GM19193 (cell line): ENCODE measurements around the gene CCDC3.

Experiments
- POLR2A ChIP-seq: IDR thresholded peaks from 4 replicates; pipeline ENCODE4 v1.6.1; 2011; ENCODE audit not compliant: insufficient read depth, insufficient read length; ENCODE audit errors: extremely low read depth

Gene CCDC3

GRCh38 chr10:12947741-12948140 lies 53.8 kb downstream of the CCDC3 start:
- no peak for TF ChIP-seq POLR2A

GRCh38 chr10:12946372-12946771 lies 55.1 kb downstream of the CCDC3 start:
- TF ChIP-seq POLR2A: no peak

- no peak for TF ChIP-seq POLR2A
Measured at GRCh38 chr10:12945690-12946359, 55.7 kb downstream of the CCDC3 start.

GRCh38 chr10:12944931-12945330 lies 56.6 kb downstream of the CCDC3 start:
- TF ChIP-seq POLR2A: no peak

DNA sequence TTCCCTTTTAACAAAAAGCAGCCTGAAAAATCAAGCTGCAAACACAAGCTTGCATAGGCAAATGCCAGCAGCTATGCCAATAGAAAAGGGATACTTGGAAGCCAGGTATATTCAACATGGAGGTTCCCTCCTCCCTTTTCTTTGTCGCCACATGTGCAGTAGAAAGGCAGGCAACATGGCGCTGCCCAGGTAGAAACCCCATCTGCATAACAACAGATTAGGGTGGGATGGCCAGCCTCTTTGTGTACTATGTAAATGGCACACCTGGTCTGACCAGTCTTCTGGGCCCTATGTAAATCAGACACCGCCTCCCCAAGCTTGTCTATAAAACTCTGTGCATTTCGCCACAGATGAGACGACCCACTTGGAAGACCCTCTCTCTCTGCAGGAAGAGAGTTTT lies 58.1 kb downstream of the CCDC3 start:
- no peak for TF ChIP-seq POLR2A

DNA sequence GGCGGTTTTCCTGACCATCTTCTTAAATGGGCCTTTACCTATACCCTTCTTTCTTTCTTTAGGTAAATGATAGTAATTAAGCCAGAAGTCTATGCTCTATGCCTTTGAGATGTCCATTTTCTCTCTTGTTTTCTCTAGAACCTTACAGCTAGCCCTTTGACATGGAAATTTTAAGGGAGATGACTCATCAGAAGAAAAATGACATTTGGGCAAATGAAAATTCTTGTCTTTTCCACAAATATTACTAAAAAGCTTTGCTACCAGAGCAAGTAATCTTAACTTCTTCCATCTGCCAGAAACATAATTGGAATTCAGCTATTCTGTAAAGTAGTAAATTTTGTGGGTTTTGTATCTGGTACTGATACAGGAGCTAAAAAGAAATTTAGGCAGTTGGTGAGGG lies 59.5 kb downstream of the CCDC3 start:
- no peak for TF ChIP-seq POLR2A

DNA sequence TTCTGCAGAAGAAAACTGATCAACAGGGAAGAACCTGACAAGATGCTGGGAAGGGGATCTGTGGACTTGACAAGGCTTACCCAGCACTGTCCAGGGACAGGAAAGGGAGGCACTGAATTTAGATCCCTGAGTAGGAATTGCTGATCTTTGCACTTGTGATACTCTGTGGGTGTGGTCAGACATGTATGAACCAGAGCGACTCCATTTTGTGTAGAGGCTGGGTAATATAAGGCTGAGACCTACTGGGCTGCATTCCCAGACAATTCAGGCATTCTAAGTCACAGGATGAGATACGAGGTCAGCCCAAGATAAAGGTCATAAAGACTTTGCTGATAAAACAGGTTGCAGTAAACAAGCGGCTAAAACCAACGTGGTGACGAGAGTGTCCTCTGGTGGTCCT lies 60.7 kb downstream of the CCDC3 start:
- no peak for TF ChIP-seq POLR2A

DNA sequence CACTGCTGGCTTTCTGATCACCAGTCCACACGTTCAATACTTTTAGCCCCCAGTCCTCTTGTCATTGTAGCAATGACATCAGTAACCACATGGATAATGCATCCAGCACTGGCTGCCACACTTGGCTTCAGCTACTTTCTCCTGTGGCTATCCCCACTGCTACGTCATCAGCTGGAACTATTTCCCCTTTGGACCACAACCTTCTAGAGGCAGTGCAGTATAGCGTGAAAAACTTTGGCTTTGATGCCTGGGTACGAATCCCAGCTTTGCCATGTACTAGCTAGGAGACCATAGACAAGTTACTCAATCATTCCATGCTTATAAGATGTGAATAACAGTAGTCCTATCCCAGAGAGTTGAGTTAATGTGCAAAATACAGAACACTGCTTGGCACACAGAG lies 63.2 kb downstream of the CCDC3 start:
- TF ChIP-seq POLR2A: no peak

DNA sequence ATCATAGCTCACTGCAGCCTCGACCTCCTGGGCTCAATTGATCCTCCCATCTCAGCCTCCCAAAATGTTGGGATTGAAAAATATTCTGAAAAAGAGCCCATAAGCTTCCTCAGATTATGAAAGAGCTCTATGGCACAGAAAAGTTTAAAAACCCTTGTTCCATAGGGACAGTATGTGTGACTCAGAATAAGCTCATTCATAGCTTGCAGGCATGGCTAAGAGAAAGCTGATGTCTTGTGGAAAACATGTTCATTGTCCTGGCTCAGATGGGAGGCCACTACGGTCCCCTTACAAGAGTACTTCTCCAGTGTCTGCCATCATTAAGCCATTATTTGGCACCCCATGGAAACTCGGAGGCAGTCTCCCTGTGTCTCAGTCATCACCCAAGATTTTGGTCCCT lies 64.0 kb downstream of the CCDC3 start:
- TF ChIP-seq POLR2A: no peak

GRCh38 chr10:12934777-12935176 lies 66.7 kb downstream of the CCDC3 start:
- TF ChIP-seq POLR2A: no peak

DNA sequence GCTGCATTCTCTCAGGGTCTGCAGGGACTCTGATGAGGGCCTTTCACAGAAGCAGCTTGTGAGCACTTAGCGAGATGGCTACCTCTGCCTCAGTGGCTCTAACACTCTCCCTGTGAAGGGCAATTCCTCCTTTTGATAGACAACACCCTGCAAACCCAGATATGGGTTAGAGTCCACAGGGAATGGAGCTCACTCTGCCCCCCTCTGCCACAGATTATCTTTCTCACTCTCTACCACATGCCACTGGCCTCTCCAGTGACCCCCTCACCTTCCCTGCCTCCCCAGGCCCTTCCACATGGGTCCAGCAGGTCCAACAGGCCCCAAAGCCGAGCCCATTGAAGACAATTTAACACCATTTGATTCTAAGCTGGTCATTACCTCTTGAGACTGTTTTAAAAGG lies 72.1 kb downstream of the CCDC3 start:
- TF ChIP-seq POLR2A: no peak

DNA sequence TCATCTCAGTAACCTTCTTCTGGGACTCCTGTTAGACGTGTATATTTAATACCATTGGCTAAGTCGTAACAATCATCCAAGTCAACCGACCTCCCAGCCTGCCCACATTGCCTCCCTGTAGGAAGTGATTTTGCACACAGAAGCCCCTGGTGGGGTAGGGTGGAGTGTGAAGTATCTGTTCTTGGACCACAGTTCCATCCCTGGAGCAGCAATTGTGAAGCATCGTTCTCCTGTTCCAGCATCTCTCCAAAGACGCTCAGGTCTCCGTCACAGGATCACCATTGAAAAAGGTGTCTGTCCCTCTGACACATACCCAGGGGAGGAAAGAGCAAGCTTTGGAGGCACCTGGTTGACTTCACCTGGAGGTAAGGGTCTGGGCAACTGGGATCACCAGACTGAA lies 72.9 kb downstream of the CCDC3 start:
- no peak for TF ChIP-seq POLR2A

DNA sequence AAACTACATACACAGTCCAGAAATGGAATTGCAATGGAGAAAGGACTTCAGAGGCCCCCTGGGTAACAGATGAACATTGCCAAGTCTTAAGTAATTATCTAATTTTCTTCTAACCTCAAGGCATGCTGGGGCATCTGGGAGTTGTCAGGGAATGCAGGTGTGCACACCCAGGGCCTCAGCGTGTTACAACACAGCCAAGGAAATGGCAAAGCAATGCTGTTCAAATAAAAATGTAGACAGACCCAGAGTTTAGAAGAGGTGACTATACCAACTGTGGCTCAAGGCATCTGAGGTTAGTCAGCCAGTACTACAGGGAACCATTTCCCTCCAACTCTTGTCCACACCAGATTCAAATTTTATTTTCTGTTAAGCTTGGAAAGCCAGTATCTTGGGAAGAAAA lies 73.6 kb downstream of the CCDC3 start:
- TF ChIP-seq POLR2A: no peak

- TF ChIP-seq POLR2A: no peak
Measured at GRCh38 chr10:12925845-12926244, 75.7 kb downstream of the CCDC3 start.

- no peak for TF ChIP-seq POLR2A
Measured at GRCh38 chr10:12924911-12925310, 76.6 kb downstream of the CCDC3 start.

- TF ChIP-seq POLR2A: no peak
Measured at GRCh38 chr10:12922117-12922900, 79.2 kb downstream of the CCDC3 start.
